Spleen (tissue), 11 donors: ENCODE results near the gene CCNT2. TPM values are rescaled to one million over a fixed set of nuclear protein-coding genes. Genes with fewer than 3 reads are reported as not detected.

Source experiments
- DNase-seq: peaks from one replicate; pipeline ENCODE4 v3.0.0-alpha.2; 2020
- H3K27ac ChIP-seq, 8 donors: fragments of 200-600 bp; sonication (generic) in 7 of 8; 1 replicate in 4 of 8; 2 replicates in 4 of 8; pipeline versions ENCODE4 v1.5.0 to v1.8.0; 2016 to 2021; ENCODE audit warnings: inconsistent platforms in 4 of 8, mild to moderate bottlenecking in 4 of 8, moderate library complexity in 1 of 8
- H3K27me3 ChIP-seq, 7 donors: fragments of 200-600 bp; sonication (generic) in 6 of 7; replicated peaks in 1 of 7; 1 replicate in 4 of 7; 2 replicates in 3 of 7; pipeline versions ENCODE4 v1.5.0 to v1.8.0; 2016 to 2021; ENCODE audit warnings: inconsistent platforms in 3 of 7, mild to moderate bottlenecking in 1 of 7
- H3K36me3 ChIP-seq, 6 donors: fragments of 200-600 bp; sonication (generic) in 5 of 6; 1 replicate in 4 of 6; 2 replicates in 2 of 6; pipeline versions ENCODE4 v1.5.0 to v1.8.0; 2016 to 2021; ENCODE audit warnings: inconsistent platforms in 2 of 6
- H3K4me1 ChIP-seq, 6 donors: fragments of 200-600 bp; sonication (generic) in 5 of 6; 1 replicate in 3 of 6; 2 replicates in 3 of 6; pipeline versions ENCODE4 v1.5.0 to v1.8.0; 2016 to 2021; ENCODE audit warnings: inconsistent platforms in 3 of 6
- H3K4me3 ChIP-seq, 8 donors: fragments of 200-600 bp; sonication (generic) in 7 of 8; 1 replicate in 4 of 8; 2 replicates in 4 of 8; pipeline versions ENCODE4 v1.5.0 to v1.8.0; 2016 to 2021; ENCODE audit warnings: inconsistent platforms in 4 of 8, mild to moderate bottlenecking in 4 of 8, moderate library complexity in 2 of 8
- H3K9me3 ChIP-seq, 8 donors: fragments of 200-600 bp; sonication (generic) in 7 of 8; 1 replicate in 4 of 8; 2 replicates in 4 of 8; pipeline versions ENCODE4 v1.5.0 to v1.8.0; 2016 to 2021; ENCODE audit warnings: inconsistent platforms in 4 of 8
- CTCF ChIP-seq, 11 experiments: fragments of 200-600 bp in 7 of 11; fragments of 450-650 bp in 4 of 11; sonication (generic) in 4 of 11; IDR thresholded peaks in 8 of 11; conservative IDR thresholded peaks in 3 of 11; 1 replicate in 7 of 11; 2 replicates in 4 of 11; pipeline versions ENCODE4 v1.4.0 to v1.8.0; 2016 to 2021; ENCODE audit warnings: antibody characterized with exemption in 11 of 11, inconsistent platforms in 4 of 11, mild to moderate bottlenecking in 1 of 11
- POLR2A ChIP-seq, 3 donors: fragments of 450-650 bp; IDR thresholded peaks; one replicate each; pipeline ENCODE4 v1.5.1; 2017; ENCODE audit warnings: antibody characterized with exemption in 3 of 3, mild to moderate bottlenecking in 1 of 3
- POLR2AphosphoS5 ChIP-seq, 3 donors: sonication (generic); formaldehyde crosslinking; IDR thresholded peaks; one replicate each; pipeline ENCODE4 v1.5.1; 2017; ENCODE audit warnings: antibody characterized with exemption in 3 of 3
- WGBS, 5 donors: extraction: QIAGEN DNeasy Blood & Tissue Kit in 3 of 5; methylation state at CpG; one replicate each; pipeline versions ENCODE4 v1.1.5 to v1.1.7; 2013 to 2018; 5-methylcytosine and 5-hydroxymethylcytosine counted together
- intact Hi-C: fragments of 100-400 bp; cut with DNase I; formaldehyde crosslinking; loops from one replicate; pipeline ENCODE4 v1.15.0; 2023; ENCODE audit warnings: low total_unique reads
- polyA plus RNA-seq, 3 donors: library from polyadenylated mRNA; stranded (reverse); fragments of 200-250 nt; gene quantifications; one replicate each; pipeline ENCODE4 v1.2.1, GENCODE V29; 2013
- total RNA-seq, 7 donors: library from RNA; depleted of rRNA in 3 of 7; stranded (reverse); fragments of >200 nt in 3 of 7; fragmentation: NEBNext Ultra II Directional in 4 of 7; extraction: Animal tissue kit (Norgen Biotek cat#: 25700) in 4 of 7; gene quantifications; one replicate each; pipeline versions ENCODE4 v1.1.0 to v1.2.1, GENCODE V29; 2016 to 2021
- donor health status: healthy with polysubstance abuse.
- donor health status: DM: no; HTN: no; CAD: no; lungs with moderate emphysema.
- donor health status: DM: no; HTN: no; CAD: no.
- donor health status: Bipolar disorder and iron deficiency.
- donor health status: healthy.
- donor health status: DM: no; HTN: no; CAD: no.
- donor health status: DM: yes; HTN: yes; CAD: no.

The CCNT2 gene
- total and polyA plus RNA-seq, 10 donors = 10.1 to 56.5 (median 47.6) TPM

GRCh38 chr2:134933732-134934131, 15.1 kb downstream of the CCNT2 start:
- Histone ChIP-seq H3K4me3 (no peak overlapping the region), H3K36me3 (peaks cover 0 to 48% (median 20%) of the 10 kb centered on the region in 6 donors), H3K27ac (peak overlapping the region in 2 of 8 donors; percentile 23 to 24), H3K4me1 (peaks cover 38 to 95% (median 66%) of the 10 kb centered on the region in 6 donors), H3K9me3 (no peaks in the 10 kb centered on the region), H3K27me3 (no peaks in the 10 kb centered on the region)
- 89 to 98% (median 95%) methylated on average over 1 of the region's 1 CpG for WGBS, 5 donors
- no peak for DNase-seq
- TF ChIP-seq POLR2A (IDR thresholded peaks at IDR 0.05) = no peak
- TF ChIP-seq POLR2AphosphoS5 (IDR thresholded peaks at IDR 0.05) = no peak
- TF ChIP-seq CTCF (IDR thresholded peaks at IDR 0.05 in 8 of 11, conservative IDR thresholded peaks at IDR 0.05 in 3 of 11) = no peak
- intact Hi-C loops = no loop called here

DNA sequence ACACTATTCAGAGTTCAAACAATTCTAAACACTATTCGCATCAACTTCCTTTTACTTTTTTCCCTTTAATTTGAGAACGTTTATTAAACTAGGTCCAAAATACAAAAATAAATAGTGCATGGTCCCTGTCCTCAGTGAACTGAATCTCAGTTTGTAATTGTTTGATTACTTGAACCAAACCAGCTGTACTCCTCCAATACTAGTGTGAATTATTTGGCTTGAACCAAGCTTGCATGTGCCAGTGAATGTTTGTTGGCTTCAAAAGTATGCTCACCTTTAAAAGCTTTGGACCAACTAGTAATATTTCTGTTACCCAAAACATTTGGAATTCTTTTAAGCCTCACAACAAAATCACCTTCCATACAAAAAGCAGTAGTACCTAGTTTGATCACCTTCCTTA, 15.5 kb downstream of the CCNT2 start:
- H3K27ac ChIP-seq = peak overlapping the region in 2 of 8 donors; percentile 23 to 24
- intact Hi-C loops = no loop called here
- H3K27me3 ChIP-seq = no peaks in the 10 kb centered on the region
- no peak for DNase-seq
- peaks cover 0 to 51% (median 22%) of the 10 kb centered on the region in 6 donors for H3K36me3 ChIP-seq
- TF ChIP-seq POLR2AphosphoS5 (IDR thresholded peaks at IDR 0.05) = no peak
- TF ChIP-seq POLR2A (IDR thresholded peaks at IDR 0.05) = no peak
- no peak for TF ChIP-seq CTCF (IDR thresholded peaks at IDR 0.05 in 8 of 11, conservative IDR thresholded peaks at IDR 0.05 in 3 of 11)
- no peak overlapping the region for H3K4me3 ChIP-seq
- H3K9me3 ChIP-seq = no peaks in the 10 kb centered on the region
- WGBS, 5 donors = 53 to 66% (median 57%) methylated on average over 2 of the region's 2 CpGs
- peaks cover 38 to 94% (median 62%) of the 10 kb centered on the region in 6 donors for H3K4me1 ChIP-seq

DNA sequence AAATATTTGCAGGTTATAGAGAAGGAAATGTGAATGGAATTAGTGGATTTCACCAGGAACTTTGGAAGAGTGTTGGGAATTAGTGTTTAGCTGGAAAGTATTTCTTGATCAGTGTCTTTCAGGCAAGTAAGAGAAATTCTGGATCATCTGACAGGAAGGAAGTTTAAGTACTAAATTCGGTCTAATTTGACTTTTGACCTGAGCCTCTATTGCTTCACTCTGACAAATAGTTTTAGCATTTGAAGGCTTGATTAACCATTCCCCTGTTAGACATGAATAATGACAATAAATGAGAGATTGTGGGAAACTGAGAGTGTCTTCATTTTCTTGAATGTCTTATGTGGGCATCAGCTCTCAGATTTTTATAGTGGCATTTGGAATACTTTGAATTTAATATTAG, 16.0 kb downstream of the CCNT2 start:
- WGBS, 5 donors = 0 to 8% (median 3%) methylated on average over 1 of the region's 1 CpG

DNA sequence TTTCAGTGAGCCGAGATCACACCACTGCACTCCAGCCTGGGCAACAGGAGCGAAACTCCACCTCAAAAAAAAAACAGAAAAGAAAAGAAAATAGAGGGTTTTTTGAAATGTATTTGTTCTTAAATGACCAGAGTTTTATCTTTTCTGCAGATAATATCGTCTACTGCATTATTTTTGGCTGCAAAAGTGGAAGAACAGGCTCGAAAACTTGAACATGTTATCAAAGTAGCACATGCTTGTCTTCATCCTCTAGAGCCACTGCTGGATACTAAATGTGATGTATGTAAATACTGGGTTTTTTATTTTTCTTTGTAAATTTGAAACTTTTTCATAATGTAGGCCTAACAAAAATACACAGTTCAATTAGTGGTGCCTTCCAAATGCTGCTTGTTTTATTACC, 18.1 kb downstream of the CCNT2 start:
- no peaks in the 10 kb centered on the region for H3K27me3 ChIP-seq
- peaks cover 26 to 70% (median 44%) of the 10 kb centered on the region in 6 donors for H3K4me1 ChIP-seq
- intact Hi-C loops = no loop called here
- DNase-seq = no peak
- H3K4me3 ChIP-seq = no peak overlapping the region
- peaks cover 2 to 73% (median 46%) of the 10 kb centered on the region in 6 donors for H3K36me3 ChIP-seq
- WGBS, 5 donors = 93 to 97% (median 97%) methylated on average over 4 of the region's 4 CpGs
- H3K9me3 ChIP-seq = no peaks in the 10 kb centered on the region
- H3K27ac ChIP-seq = no peak overlapping the region
- TF ChIP-seq POLR2A (IDR thresholded peaks at IDR 0.05) = no peak
- no peak for TF ChIP-seq CTCF (IDR thresholded peaks at IDR 0.05 in 8 of 11, conservative IDR thresholded peaks at IDR 0.05 in 3 of 11)
- no peak for TF ChIP-seq POLR2AphosphoS5 (IDR thresholded peaks at IDR 0.05)

More for the DNA sequence above, 16.0 kb downstream of the CCNT2 start:
- no peak for TF ChIP-seq POLR2A (IDR thresholded peaks at IDR 0.05)
- TF ChIP-seq POLR2AphosphoS5 (IDR thresholded peaks at IDR 0.05) = no peak
- TF ChIP-seq CTCF (IDR thresholded peaks at IDR 0.05 in 8 of 11, conservative IDR thresholded peaks at IDR 0.05 in 3 of 11) = no peak
- intact Hi-C loops = no loop called here
- Histone ChIP-seq H3K27me3 (no peaks in the 10 kb centered on the region), H3K36me3 (peaks cover 0 to 54% (median 27%) of the 10 kb centered on the region in 6 donors), H3K4me3 (no peak overlapping the region), H3K4me1 (peaks cover 38 to 89% (median 57%) of the 10 kb centered on the region in 6 donors), H3K27ac (peak overlapping the region in 1 of 8 donors; percentile 23), H3K9me3 (no peaks in the 10 kb centered on the region)
- DNase-seq = no peak
